ENCODE measurements around the gene ENAM.

- no peak for TF ChIP-seq POLR2AphosphoS5 (IDR thresholded peaks at IDR 0.05; ENCODE audit: low read depth, low read length)
- TF ChIP-seq CTCF (IDR thresholded peaks at IDR 0.05) = no peak
Measured at GRCh38 chr4:70667740-70668535, 39.4 kb downstream of the ENAM start.

All from Panc1 (cell line).